HCT116 (cell line): ENCODE measurements around the gene DDX1. TPM values are rescaled to one million over a fixed set of nuclear protein-coding genes. Genes with fewer than 3 reads are reported as not detected.

ENCODE experiments used
- ATAC-seq: fragments of 200-7000 bp; cut with Tn5 transposase; 2 replicates; pipeline ENCODE4 v1.9.1; 2020; ENCODE audit warnings: mild to moderate bottlenecking, moderate library complexity
- BruUV-seq: library from RNA; stranded (reverse); fragments of 400-500 nt; replicated peaks from 2 replicates; lab custom pipeline; 2021; lab: Mats Ljungman, UMichigan
- CTCF ChIA-PET: fragments of 300-600 bp; sonication (Branson Sonifier 250); formaldehyde crosslinking; loops from one replicate; lab custom pipeline; 2021; ENCODE audit warnings: antibody characterized with exemption; lab: Charles Lee
- POLR2A ChIA-PET: fragments of 300-600, 350-600 bp; sonication (Branson Sonifier 250); formaldehyde crosslinking; loops from one replicate; lab custom pipeline; 2021; ENCODE audit warnings: antibody characterized with exemption; lab: Charles Lee
- RAD21 ChIA-PET, 2 experiments: fragments of 300-600 bp; sonication (Branson Sonifier 250); formaldehyde crosslinking; loops; one replicate each; lab custom pipeline; 2023; ENCODE audit warnings: low total read pairs in 2 of 2; ENCODE audit not compliant: uncharacterized antibody in 2 of 2, unreplicated experiment in 2 of 2, low non-redundant PET in 1 of 2; lab: Charles Lee
- DNase-seq: peaks from one replicate; pipeline ENCODE4 v3.0.0-alpha.2; 2010; ENCODE audit warnings: low read depth, low spot score
- H2AFZ ChIP-seq: fragments of 200-600 bp; shearing (Covaris generic), sonication (generic); 2 replicates; pipeline ENCODE4 v1.6.1; 2017; ENCODE audit warnings: low read depth, mixed run types, mixed read lengths, antibody characterized with exemption, low read length; ENCODE audit not compliant: poor library complexity, severe bottlenecking
- H3K27ac ChIP-seq: 2 replicates; pipeline ENCODE4 v1.5.1; 2012; ENCODE audit warnings: low read depth, low read length
- H3K27me3 ChIP-seq: fragments of 200-600 bp; sonication (generic); 2 replicates; pipeline ENCODE4 v1.6.1; 2016; ENCODE audit warnings: mixed run types, low read length, mixed read lengths; ENCODE audit not compliant: insufficient read depth
- H3K36me3 ChIP-seq, 2 experiments: fragments of 200-500 bp in 1 of 2; fragments of 200-600 bp in 1 of 2; sonication (Bioruptor generic) in 1 of 2; sonication (generic) in 1 of 2; 2 replicates each; pipeline versions ENCODE4 v1.5.1 to v1.6.1; 2014 to 2016; ENCODE audit warnings: low read length in 2 of 2, inconsistent platforms in 1 of 2, mixed read lengths in 1 of 2, mixed run types in 1 of 2; ENCODE audit not compliant: insufficient read depth in 2 of 2, control insufficient read depth in 1 of 2
- H3K4me1 ChIP-seq, 2 experiments: fragments of 200-600 bp in 1 of 2; sonication (generic) in 1 of 2; 2 replicates each; pipeline versions ENCODE4 v1.5.1 to v1.6.1; 2012 to 2017; ENCODE audit warnings: low read length in 2 of 2, inconsistent platforms in 1 of 2, mild to moderate bottlenecking in 1 of 2, mixed read lengths in 1 of 2, mixed run types in 1 of 2, moderate library complexity in 1 of 2; ENCODE audit not compliant: insufficient read depth in 2 of 2, control insufficient read depth in 1 of 2
- H3K4me2 ChIP-seq: fragments of 200-600 bp; sonication (generic); 2 replicates; pipeline ENCODE4 v1.6.1; 2017; ENCODE audit warnings: mixed run types, low read length, mixed read lengths
- H3K4me3 ChIP-seq, 2 experiments: fragments of 200-600 bp in 1 of 2; sonication (generic) in 1 of 2; replicated peaks in 1 of 2; 2 replicates each; pipeline ENCODE4 v1.5.1; 2011 to 2016; ENCODE audit warnings: low read length in 2 of 2, control low read depth in 1 of 2, low read depth in 1 of 2, mild to moderate bottlenecking in 1 of 2, mixed read lengths in 1 of 2, mixed run types in 1 of 2
- H3K79me2 ChIP-seq: fragments of 200-600 bp; sonication (generic); 2 replicates; pipeline ENCODE4 v1.6.1; 2017; ENCODE audit warnings: mild to moderate bottlenecking, mixed run types, low read length, moderate library complexity, mixed read lengths; ENCODE audit not compliant: insufficient read depth
- H3K9ac ChIP-seq: fragments of 200-600 bp; sonication (generic); 2 replicates; pipeline ENCODE4 v1.6.1; 2016; ENCODE audit warnings: low read length, mixed read lengths
- H3K9me2 ChIP-seq: fragments of 200-600 bp; sonication (generic), shearing (Covaris generic); 2 replicates; pipeline ENCODE4 v1.6.1; 2017; ENCODE audit warnings: mixed run types, mild to moderate bottlenecking, moderate library complexity; ENCODE audit not compliant: insufficient read depth
- H3K9me3 ChIP-seq, 2 experiments: fragments of 200-500 bp in 1 of 2; fragments of 200-600 bp in 1 of 2; sonication (Bioruptor generic) in 1 of 2; sonication (generic) in 1 of 2; 2 replicates each; pipeline ENCODE4 v1.6.1; 2014 to 2017; ENCODE audit warnings: low read length in 2 of 2, mixed read lengths in 2 of 2, inconsistent platforms in 1 of 2, low read depth in 1 of 2, mild to moderate bottlenecking in 1 of 2, mixed run types in 1 of 2, moderate library complexity in 1 of 2; ENCODE audit not compliant: control insufficient read depth in 1 of 2, insufficient read depth in 1 of 2
- H4K20me1 ChIP-seq: fragments of 200-600 bp; sonication (generic), shearing (Covaris generic); 2 replicates; pipeline ENCODE4 v1.6.1; 2017; ENCODE audit warnings: mixed run types, mild to moderate bottlenecking, moderate library complexity; ENCODE audit not compliant: insufficient read depth
- CBX3 ChIP-seq: IDR thresholded peaks from 2 replicates; pipeline ENCODE4 v1.6.1; 2012; ENCODE audit warnings: low read depth
- ELF1 ChIP-seq: IDR thresholded peaks from 2 replicates; pipeline ENCODE4 v1.6.1; 2012; ENCODE audit warnings: low read depth, borderline replicate concordance
- FOSL1 ChIP-seq: IDR thresholded peaks from 2 replicates; pipeline ENCODE4 v1.6.1; 2012; ENCODE audit warnings: low read depth
- MAX ChIP-seq: IDR thresholded peaks from 2 replicates; pipeline ENCODE4 v1.6.1; 2012
- POLR2A ChIP-seq: IDR thresholded peaks from 2 replicates; pipeline ENCODE4 v1.7.0; 2011; ENCODE audit warnings: borderline replicate concordance; ENCODE audit not compliant: insufficient read depth, insufficient read length; ENCODE audit errors: extremely low read depth
- POLR2AphosphoS5 ChIP-seq: IDR thresholded peaks from 2 replicates; pipeline ENCODE4 v1.6.1; 2011; ENCODE audit warnings: mild to moderate bottlenecking, low read depth, low read length, moderate library complexity
- RAD21 ChIP-seq: IDR thresholded peaks from 2 replicates; pipeline ENCODE4 v1.6.1; 2012; ENCODE audit warnings: low read depth, mild to moderate bottlenecking
- SIN3A ChIP-seq: IDR thresholded peaks from 2 replicates; pipeline ENCODE4 v1.6.1; 2012; ENCODE audit warnings: low read depth
- SP1 ChIP-seq: IDR thresholded peaks from 2 replicates; pipeline ENCODE4 v1.6.1; 2012; ENCODE audit warnings: low read depth
- TCF7L2 ChIP-seq: IDR thresholded peaks from 2 replicates; pipeline ENCODE4 v1.7.0; 2011; ENCODE audit warnings: borderline replicate concordance, inconsistent platforms; ENCODE audit not compliant: insufficient read depth, insufficient read length; ENCODE audit errors: extremely low read depth
- ZBTB33 ChIP-seq: IDR thresholded peaks from 2 replicates; pipeline ENCODE4 v1.6.1; 2011; ENCODE audit warnings: mild to moderate bottlenecking, low read length, moderate library complexity; ENCODE audit not compliant: insufficient replicate concordance; ENCODE audit errors: extremely low read depth
- ZFX ChIP-seq: fragments of 450-650 bp; IDR thresholded peaks from 2 replicates; pipeline ENCODE4 v1.6.1; 2017
- ZNF274 ChIP-seq: fragments of 200-500 bp; sonication (Bioruptor generic); IDR thresholded peaks from 2 replicates; pipeline ENCODE4 v1.6.1; 2014; ENCODE audit warnings: mild to moderate bottlenecking, low read depth, low read length, inconsistent platforms
- intact Hi-C: fragments of 100-400 bp; cut with micrococcal nuclease; formaldehyde crosslinking; loops from 2 replicates; pipeline ENCODE4 v1.10.0; 2022
- total RNA-seq: library from RNA; stranded (reverse); gene quantifications from one replicate; pipeline ENCODE4 v1.2.1, GENCODE V29; 2021; ENCODE audit not compliant: unreplicated experiment
- TF ChIP-seq, protein P1 (sequence below): IDR thresholded peaks from 2 replicates; pipeline ENCODE4 v1.6.1; 2012; ENCODE audit warnings: low read depth

The DDX1 gene
- total RNA-seq, 1 experiment from 2014 or later = 117 TPM

GRCh38 chr2:15678909-15679308 lies 87.2 kb downstream of the DDX1 start:
- ATAC-seq (no peak), DNase-seq (no peak)
- no peak overlapping the region for H3K4me3 ChIP-seq
- ChIA-PET CTCF (no interaction called here), POLR2A (no interaction called here), RAD21 (no interaction called here)
- no peak for TF ChIP-seq SIN3A
- no peak for TF ChIP-seq TCF7L2
- H3K79me2 ChIP-seq = no peaks in the 10 kb centered on the region
- BruUV-seq = no TSS peak
- no peaks in the 10 kb centered on the region for H4K20me1 ChIP-seq
- no peak overlapping the region for H3K9ac ChIP-seq
- no peaks in the 10 kb centered on the region for H3K36me3 ChIP-seq
- intact Hi-C loops = no loop called here
- no peak overlapping the region for H2AFZ ChIP-seq
- H3K27me3 ChIP-seq = no peaks in the 10 kb centered on the region
- H3K4me2 ChIP-seq = no peak overlapping the region
- no peaks in the 10 kb centered on the region for H3K9me2 ChIP-seq
- H3K9me3 ChIP-seq = no peaks in the 10 kb centered on the region
- H3K4me1 ChIP-seq = peaks cover 0 to 24% of the 10 kb centered on the region in 2 experiments; a peak in 1 of 4 replicates
- H3K27ac ChIP-seq = no peak overlapping the region

GRCh38 chr2:15679386-15679924 lies 87.8 kb downstream of the DDX1 start:
- RAD21 ChIA-PET = no interaction called here
- Histone ChIP-seq H2AFZ (no peak overlapping the region), H3K9ac (no peak overlapping the region), H3K9me3 (no peaks in the 10 kb centered on the region), H3K27ac (no peak overlapping the region), H3K9me2 (no peaks in the 10 kb centered on the region), H3K4me3 (no peak overlapping the region), H3K27me3 (peaks cover 3% of the 10 kb centered on the region; the same call in 1 of the 2 replicates), H3K36me3 (no peaks in the 10 kb centered on the region), H4K20me1 (no peaks in the 10 kb centered on the region), H3K4me2 (no peak overlapping the region), H3K4me1 (peaks cover 0 to 20% of the 10 kb centered on the region in 2 experiments; a peak in 1 of 4 replicates), H3K79me2 (no peaks in the 10 kb centered on the region)
- ATAC-seq (no peak), DNase-seq (no peak)
- intact Hi-C loops = no loop called here
- CTCF ChIA-PET = no interaction called here
- POLR2A ChIA-PET = no interaction called here
- no TSS peak for BruUV-seq
- no peak for TF ChIP-seq SP1
- no peak for TF ChIP-seq ELF1
- no peak for TF ChIP-seq FOSL1
- TF ChIP-seq RAD21 = no peak
- no peak for TF ChIP-seq MAX
- TF ChIP-seq ZNF274 = no peak
- TF ChIP-seq POLR2A = no peak
- TF ChIP-seq CBX3 = no peak
- TF ChIP-seq, protein P1, sequence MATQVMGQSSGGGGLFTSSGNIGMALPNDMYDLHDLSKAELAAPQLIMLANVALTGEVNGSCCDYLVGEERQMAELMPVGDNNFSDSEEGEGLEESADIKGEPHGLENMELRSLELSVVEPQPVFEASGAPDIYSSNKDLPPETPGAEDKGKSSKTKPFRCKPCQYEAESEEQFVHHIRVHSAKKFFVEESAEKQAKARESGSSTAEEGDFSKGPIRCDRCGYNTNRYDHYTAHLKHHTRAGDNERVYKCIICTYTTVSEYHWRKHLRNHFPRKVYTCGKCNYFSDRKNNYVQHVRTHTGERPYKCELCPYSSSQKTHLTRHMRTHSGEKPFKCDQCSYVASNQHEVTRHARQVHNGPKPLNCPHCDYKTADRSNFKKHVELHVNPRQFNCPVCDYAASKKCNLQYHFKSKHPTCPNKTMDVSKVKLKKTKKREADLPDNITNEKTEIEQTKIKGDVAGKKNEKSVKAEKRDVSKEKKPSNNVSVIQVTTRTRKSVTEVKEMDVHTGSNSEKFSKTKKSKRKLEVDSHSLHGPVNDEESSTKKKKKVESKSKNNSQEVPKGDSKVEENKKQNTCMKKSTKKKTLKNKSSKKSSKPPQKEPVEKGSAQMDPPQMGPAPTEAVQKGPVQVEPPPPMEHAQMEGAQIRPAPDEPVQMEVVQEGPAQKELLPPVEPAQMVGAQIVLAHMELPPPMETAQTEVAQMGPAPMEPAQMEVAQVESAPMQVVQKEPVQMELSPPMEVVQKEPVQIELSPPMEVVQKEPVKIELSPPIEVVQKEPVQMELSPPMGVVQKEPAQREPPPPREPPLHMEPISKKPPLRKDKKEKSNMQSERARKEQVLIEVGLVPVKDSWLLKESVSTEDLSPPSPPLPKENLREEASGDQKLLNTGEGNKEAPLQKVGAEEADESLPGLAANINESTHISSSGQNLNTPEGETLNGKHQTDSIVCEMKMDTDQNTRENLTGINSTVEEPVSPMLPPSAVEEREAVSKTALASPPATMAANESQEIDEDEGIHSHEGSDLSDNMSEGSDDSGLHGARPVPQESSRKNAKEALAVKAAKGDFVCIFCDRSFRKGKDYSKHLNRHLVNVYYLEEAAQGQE = no peak
- no peak for TF ChIP-seq POLR2AphosphoS5
- no peak for TF ChIP-seq ZFX
- TF ChIP-seq SIN3A = no peak
- no peak for TF ChIP-seq ZBTB33
